Lower leg skin (tissue), 3 donors: ENCODE measurements around the gene DCN.

Experiments used
- POLR2A ChIP-seq, 2 donors: fragments of 450-650 bp; IDR thresholded peaks; one replicate each; pipeline ENCODE4 v1.6.1; 2016 to 2017; ENCODE audit warnings: antibody characterized with exemption in 2 of 2, mild to moderate bottlenecking in 1 of 2, moderate library complexity in 1 of 2
- TF ChIP-seq, protein P1 (sequence below), 3 donors: fragments of 450-650 bp; IDR thresholded peaks; one replicate each; pipeline ENCODE4 v1.5.1; 2016; ENCODE audit warnings: antibody characterized with exemption in 3 of 3, mild to moderate bottlenecking in 3 of 3, moderate library complexity in 2 of 3

DNA sequence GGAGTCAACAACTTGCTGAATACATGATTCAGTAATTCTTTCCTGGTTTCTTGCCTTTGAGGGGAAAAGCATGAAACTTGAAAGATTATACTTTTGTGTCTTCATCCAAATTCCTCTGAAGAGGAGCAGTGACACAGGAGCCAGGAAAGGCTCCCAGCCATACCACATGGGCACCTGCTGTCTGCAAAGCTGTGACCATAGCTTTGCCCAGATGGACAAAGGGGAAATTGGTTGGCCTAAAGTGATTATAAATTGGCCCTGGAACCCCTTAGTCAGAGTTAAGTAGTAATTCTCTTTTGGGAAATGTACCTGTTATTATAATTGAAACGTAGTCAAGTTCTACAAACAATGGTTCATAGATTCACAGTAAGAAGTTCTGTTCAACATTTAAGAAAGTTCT is 44.3 kb upstream of the DCN start:
- TF ChIP-seq, protein P1, sequence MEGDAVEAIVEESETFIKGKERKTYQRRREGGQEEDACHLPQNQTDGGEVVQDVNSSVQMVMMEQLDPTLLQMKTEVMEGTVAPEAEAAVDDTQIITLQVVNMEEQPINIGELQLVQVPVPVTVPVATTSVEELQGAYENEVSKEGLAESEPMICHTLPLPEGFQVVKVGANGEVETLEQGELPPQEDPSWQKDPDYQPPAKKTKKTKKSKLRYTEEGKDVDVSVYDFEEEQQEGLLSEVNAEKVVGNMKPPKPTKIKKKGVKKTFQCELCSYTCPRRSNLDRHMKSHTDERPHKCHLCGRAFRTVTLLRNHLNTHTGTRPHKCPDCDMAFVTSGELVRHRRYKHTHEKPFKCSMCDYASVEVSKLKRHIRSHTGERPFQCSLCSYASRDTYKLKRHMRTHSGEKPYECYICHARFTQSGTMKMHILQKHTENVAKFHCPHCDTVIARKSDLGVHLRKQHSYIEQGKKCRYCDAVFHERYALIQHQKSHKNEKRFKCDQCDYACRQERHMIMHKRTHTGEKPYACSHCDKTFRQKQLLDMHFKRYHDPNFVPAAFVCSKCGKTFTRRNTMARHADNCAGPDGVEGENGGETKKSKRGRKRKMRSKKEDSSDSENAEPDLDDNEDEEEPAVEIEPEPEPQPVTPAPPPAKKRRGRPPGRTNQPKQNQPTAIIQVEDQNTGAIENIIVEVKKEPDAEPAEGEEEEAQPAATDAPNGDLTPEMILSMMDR (IDR thresholded peaks at IDR 0.05) = no peak
- TF ChIP-seq POLR2A (IDR thresholded peaks at IDR 0.05) = no peak
